Liver (tissue), 9 donors: ENCODE measurements around the gene DMRTA2. TPM values are rescaled to one million over a fixed set of nuclear protein-coding genes. Genes with fewer than 3 reads are reported as not detected.

Experiments used
- DNase-seq: peaks from one replicate; pipeline ENCODE4 v3.0.0-alpha.2; 2017; ENCODE audit warnings: low spot score
- H3K27ac ChIP-seq, 2 donors: one replicate each; pipeline ENCODE4 v1.7.0; 2013; ENCODE audit warnings: inconsistent platforms in 2 of 2, low read length in 2 of 2, control low read depth in 1 of 2, low read depth in 1 of 2, mild to moderate bottlenecking in 1 of 2
- H3K27me3 ChIP-seq, 4 donors: one replicate each; pipeline versions ENCODE4 v1.6.1 to v1.7.0; 2013; ENCODE audit warnings: low read length in 3 of 4, inconsistent platforms in 1 of 4, mild to moderate bottlenecking in 1 of 4, moderate library complexity in 1 of 4; ENCODE audit not compliant: control insufficient read depth in 4 of 4, insufficient read depth in 4 of 4
- H3K36me3 ChIP-seq, 4 donors: one replicate each; pipeline versions ENCODE4 v1.6.1 to v1.7.0; 2013; ENCODE audit warnings: low read length in 3 of 4, mild to moderate bottlenecking in 3 of 4, low read depth in 1 of 4, moderate library complexity in 1 of 4; ENCODE audit not compliant: control insufficient read depth in 4 of 4, insufficient read depth in 3 of 4
- H3K4me1 ChIP-seq, 4 donors: one replicate each; pipeline versions ENCODE4 v1.6.1 to v1.7.0; 2013; ENCODE audit warnings: low read length in 3 of 4, mild to moderate bottlenecking in 3 of 4, moderate library complexity in 1 of 4; ENCODE audit not compliant: control insufficient read depth in 4 of 4, insufficient read depth in 4 of 4
- H3K4me3 ChIP-seq, 3 donors: one replicate each; pipeline versions ENCODE4 v1.6.1 to v1.7.0; 2013; ENCODE audit warnings: low read length in 3 of 3, control low read depth in 1 of 3, low read depth in 1 of 3, mild to moderate bottlenecking in 1 of 3
- H3K9ac ChIP-seq, 2 donors: one replicate each; pipeline ENCODE4 v1.7.0; 2013; ENCODE audit warnings: low read length in 2 of 2, mild to moderate bottlenecking in 2 of 2, moderate library complexity in 2 of 2, control low read depth in 1 of 2, low read depth in 1 of 2
- H3K9me3 ChIP-seq, 4 donors: one replicate each; pipeline versions ENCODE4 v1.6.1 to v1.7.0; 2013; ENCODE audit warnings: low read length in 3 of 4; ENCODE audit not compliant: control insufficient read depth in 4 of 4
- ATF3 ChIP-seq: IDR thresholded peaks from 2 replicates; pipeline ENCODE4 v1.6.1; 2016; ENCODE audit warnings: antibody characterized with exemption
- CTCF ChIP-seq: fragments of 150-350 bp; IDR thresholded peaks from 2 replicates; pipeline ENCODE4 v1.5.1; 2017; ENCODE audit warnings: improper control_type of control experiment, low read depth, low read length; ENCODE audit not compliant: missing input control
- EGR1 ChIP-seq, 2 donors: IDR thresholded peaks; 2 replicates each; pipeline ENCODE4 v1.6.1; 2016 to 2018; ENCODE audit warnings: antibody characterized with exemption in 2 of 2, low read depth in 2 of 2
- FOXA1 ChIP-seq: IDR thresholded peaks from 2 replicates; pipeline ENCODE4 v1.6.1; 2016; ENCODE audit warnings: antibody characterized with exemption
- FOXA2 ChIP-seq: IDR thresholded peaks from 2 replicates; pipeline ENCODE4 v1.6.1; 2016; ENCODE audit warnings: antibody characterized with exemption
- HNF4A ChIP-seq, 2 donors: conservative IDR thresholded peaks; 2 replicates each; pipeline ENCODE4 v1.6.1; 2016; ENCODE audit warnings: antibody characterized with exemption in 2 of 2, mild to moderate bottlenecking in 2 of 2
- HNF4G ChIP-seq: IDR thresholded peaks from 2 replicates; pipeline ENCODE4 v1.6.1; 2016; ENCODE audit warnings: antibody characterized with exemption
- JUND ChIP-seq, 2 donors: IDR thresholded peaks; 2 replicates each; pipeline ENCODE4 v1.6.1; 2016; ENCODE audit warnings: antibody characterized with exemption in 2 of 2
- MAX ChIP-seq: IDR thresholded peaks from 2 replicates; pipeline ENCODE4 v1.6.1; 2016; ENCODE audit warnings: antibody characterized with exemption
- NR2F2 ChIP-seq: IDR thresholded peaks from 2 replicates; pipeline ENCODE4 v1.6.1; 2016; ENCODE audit warnings: antibody characterized with exemption
- RAD21 ChIP-seq, 2 donors: IDR thresholded peaks; 2 replicates each; pipeline ENCODE4 v1.6.1; 2016; ENCODE audit warnings: antibody characterized with exemption in 2 of 2, mild to moderate bottlenecking in 2 of 2
- REST ChIP-seq: IDR thresholded peaks from 2 replicates; pipeline ENCODE4 v1.6.1; 2016; ENCODE audit warnings: antibody characterized with exemption, mild to moderate bottlenecking
- RXRA ChIP-seq, 2 donors: IDR thresholded peaks; 2 replicates each; pipeline ENCODE4 v1.6.1; 2017 to 2018; ENCODE audit warnings: antibody characterized with exemption in 2 of 2, mild to moderate bottlenecking in 1 of 2
- SP1 ChIP-seq: IDR thresholded peaks from 2 replicates; pipeline ENCODE4 v1.6.1; 2018; ENCODE audit warnings: antibody characterized with exemption, mild to moderate bottlenecking
- TAF1 ChIP-seq: conservative IDR thresholded peaks from 2 replicates; pipeline ENCODE4 v1.6.1; 2016; ENCODE audit warnings: antibody characterized with exemption, mild to moderate bottlenecking
- WGBS: extraction: QIAGEN DNeasy Blood & Tissue Kit; methylation state at CpG from one replicate; pipeline ENCODE4 v1.1.7; 2013; 5-methylcytosine and 5-hydroxymethylcytosine counted together
- polyA plus RNA-seq, 2 donors: library from polyadenylated mRNA; stranded (reverse) in 1 of 2; unstranded in 1 of 2; fragments of 200-250 nt in 1 of 2; fragments of >200 nt in 1 of 2; fragmentation: Nextera tagmentation in 1 of 2; extraction: Ambion mirVana in 1 of 2; gene quantifications; one replicate each; pipeline versions ENCODE4 v1.2.1 to v1.2.3, GENCODE V29; 2013 to 2015
- total RNA-seq, 2 donors: library from RNA; depleted of rRNA; stranded (reverse); fragments of >200 nt; gene quantifications; one replicate each; pipeline ENCODE4 v1.2.3, GENCODE V29; 2014
- donor health status: healthy.
- donor health status: healthy.
- donor health status: healthy.
- donor health status: healthy.
- donor health status: healthy.

Gene DMRTA2
- total and polyA plus RNA-seq, 4 donors = not detected

DNA sequence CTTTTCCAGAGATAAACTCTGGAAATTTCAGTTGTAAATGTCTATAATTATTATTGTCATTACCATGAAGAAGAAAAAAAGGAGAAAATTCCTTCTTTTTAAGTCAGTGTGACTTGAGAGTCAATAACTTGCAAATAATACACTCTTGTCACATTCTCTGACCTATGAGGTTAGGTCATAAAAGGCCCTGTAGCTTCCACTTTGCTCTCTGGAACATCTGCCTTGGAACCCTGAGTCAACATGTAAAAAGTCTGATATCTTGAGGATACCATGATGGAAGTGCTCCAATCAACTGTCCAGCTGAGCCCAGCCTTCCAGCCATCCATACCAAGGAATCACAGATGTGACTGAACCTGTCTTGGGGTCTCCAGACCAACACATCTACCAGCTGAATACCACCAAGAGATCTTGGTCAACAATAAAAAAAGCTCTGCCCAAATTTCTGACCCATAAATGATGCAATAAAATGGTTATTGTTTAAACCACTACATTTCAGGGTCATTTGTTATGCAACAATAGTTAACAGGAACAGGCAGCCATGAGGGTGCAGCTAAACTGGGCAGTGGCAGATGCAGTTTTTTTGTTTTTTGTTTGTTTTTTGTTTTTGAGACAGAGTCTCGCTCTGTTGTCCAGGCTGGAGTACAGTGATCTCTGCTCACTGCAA lies 10.3 kb downstream of the DMRTA2 start:
- no peak for TF ChIP-seq HNF4G
- no peak for TF ChIP-seq SP1
- no peak for TF ChIP-seq NR2F2
- TF ChIP-seq TAF1 = no peak
- TF ChIP-seq EGR1 (IDR thresholded peaks at IDR 0.05; ENCODE audit: low read depth in 2 of 2) = no peak
- TF ChIP-seq MAX = no peak
- no peak for TF ChIP-seq ATF3
- TF ChIP-seq RXRA (IDR thresholded peaks at IDR 0.05) = no peak
- TF ChIP-seq HNF4A (conservative IDR thresholded peaks at IDR 0.05) = no peak
- Histone ChIP-seq H3K9me3 (peaks cover 0 to 6% (median 2%) of the 10 kb centered on the region in 4 donors), H3K27me3 (peaks cover 0 to 14% (median 6%) of the 10 kb centered on the region in 4 donors), H3K27ac (no peak overlapping the region), H3K9ac (no peak overlapping the region), H3K4me1 (peaks cover 0 to 10% (median 4%) of the 10 kb centered on the region in 4 donors), H3K36me3 (no peaks in the 10 kb centered on the region), H3K4me3 (no peak overlapping the region)
- WGBS = 90% methylated on average over 1 of the region's 1 CpG
- no peak for DNase-seq

DNA sequence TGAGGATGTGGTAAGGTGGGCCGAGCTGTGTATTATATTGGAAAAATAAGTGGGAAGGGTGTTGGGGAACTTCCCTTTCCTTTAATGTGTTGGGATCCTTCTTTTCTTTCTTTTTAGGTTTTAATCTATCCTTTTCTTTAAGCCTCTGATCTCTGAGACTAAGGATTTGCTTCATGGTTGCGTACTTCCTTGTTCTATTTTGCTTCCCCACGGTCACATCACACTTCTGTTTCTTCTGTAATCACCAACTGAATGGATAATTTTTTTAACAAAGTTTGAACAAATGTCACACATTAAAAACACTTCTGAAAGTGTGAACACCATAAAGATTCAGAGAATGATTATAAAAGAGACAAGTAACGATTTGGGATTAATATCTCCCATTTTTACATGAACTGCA lies 17.4 kb downstream of the DMRTA2 start:
- WGBS = 75% methylated on average over 4 of the region's 4 CpGs
- DNase-seq = no peak
- Histone ChIP-seq H3K27ac (no peak overlapping the region), H3K4me1 (no peaks in the 10 kb centered on the region), H3K9me3 (peaks cover 0 to 3% (median under 1%) of the 10 kb centered on the region in 4 donors), H3K9ac (no peak overlapping the region), H3K4me3 (no peak overlapping the region), H3K27me3 (peaks cover 0 to 3% (median 0%) of the 10 kb centered on the region in 4 donors), H3K36me3 (no peaks in the 10 kb centered on the region)
- TF ChIP-seq FOXA2 (no peak), RAD21 (IDR thresholded peaks at IDR 0.05) (no peak), HNF4G (no peak), CTCF (no peak), NR2F2 (no peak)

DNA sequence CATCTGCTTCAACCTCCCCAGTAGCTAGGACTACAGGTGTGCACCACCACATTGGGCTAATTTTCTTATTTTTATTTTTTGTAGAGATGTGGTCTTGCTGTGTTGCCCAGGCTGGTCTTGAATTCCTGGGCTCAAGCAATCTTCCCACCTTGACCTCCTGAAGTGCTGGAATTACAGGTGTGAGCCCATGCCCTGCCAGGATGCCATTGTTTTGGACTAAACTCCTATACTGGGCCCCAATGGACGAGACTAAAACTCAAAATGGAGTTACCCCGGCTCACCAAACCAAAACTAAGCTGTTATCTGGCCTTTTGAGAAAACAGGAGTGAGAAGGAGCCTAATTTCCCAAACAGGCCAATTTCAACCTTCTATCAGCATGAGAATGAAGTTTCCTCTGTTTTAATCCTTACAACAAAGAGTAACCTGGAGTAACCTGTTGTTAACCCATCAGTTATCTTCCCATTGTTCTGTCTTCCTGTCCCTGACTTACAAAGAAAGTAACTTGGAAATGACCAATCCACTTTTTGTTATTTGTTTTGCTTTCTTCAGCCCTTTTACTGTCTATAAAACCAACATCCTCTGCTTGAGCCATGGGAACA lies 29.6 kb downstream of the DMRTA2 start:
- no peak for DNase-seq
- TF ChIP-seq MAX = no peak
- no peak for TF ChIP-seq REST
- no peak for TF ChIP-seq HNF4A (conservative IDR thresholded peaks at IDR 0.05)
- TF ChIP-seq RXRA (IDR thresholded peaks at IDR 0.05) = no peak
- no peak for TF ChIP-seq JUND (IDR thresholded peaks at IDR 0.05)
- no peak for TF ChIP-seq EGR1 (IDR thresholded peaks at IDR 0.05; ENCODE audit: low read depth in 2 of 2)
- no peak for TF ChIP-seq NR2F2
- TF ChIP-seq FOXA1 = no peak
- no peak for TF ChIP-seq ATF3
- no peak for TF ChIP-seq CTCF
- no peak for TF ChIP-seq SP1
- H3K36me3 ChIP-seq = no peaks in the 10 kb centered on the region
- peaks cover 0 to 3% (median 0%) of the 10 kb centered on the region in 4 donors for H3K27me3 ChIP-seq
- no peaks in the 10 kb centered on the region for H3K4me1 ChIP-seq
- WGBS = 51% methylated on average over 2 of the region's 2 CpGs
- H3K9ac ChIP-seq = no peak overlapping the region
- no peak overlapping the region for H3K27ac ChIP-seq
- peaks cover 0 to 5% (median 2%) of the 10 kb centered on the region in 4 donors for H3K9me3 ChIP-seq
- no peak overlapping the region for H3K4me3 ChIP-seq
